Naive thymus-derived CD4-positive, alpha-beta T cell (primary cell): ENCODE measurements around the gene DDX1. TPM values are rescaled to one million over a fixed set of nuclear protein-coding genes. Genes with fewer than 3 reads are reported as not detected.
A peak's percentile ranks its signal among the peaks of the same experiment; 100 is the strongest.

Experiments
- ATAC-seq: fragments of 150-1000 bp; cut with Tn5 transposase; 2 replicates; pipeline ENCODE4 v1.10.0; 2021; ENCODE audit warnings: mild to moderate bottlenecking, moderate library complexity
- CTCF ChIA-PET: fragments of 350-600 bp; sonication (Branson Sonifier 250); formaldehyde crosslinking; loops from one replicate; lab custom pipeline; 2021; ENCODE audit warnings: antibody characterized with exemption; lab: Charles Lee
- POLR2A ChIA-PET: fragments of 350-600 bp; sonication (Branson Sonifier 250); formaldehyde crosslinking; loops from one replicate; lab custom pipeline; 2021; ENCODE audit warnings: antibody characterized with exemption, inconsistent platforms; lab: Charles Lee
- DNase-seq, 9 donors: peaks; one replicate each; pipeline versions ENCODE4 v3.0.0 to v3.0.0-alpha.2; 2020 to 2022; ENCODE audit warnings: mixed read lengths in 1 of 9
- H3K27ac ChIP-seq: one replicate; pipeline ENCODE4 v1.7.0; 2013; ENCODE audit warnings: mild to moderate bottlenecking, low read depth, low read length, moderate library complexity
- H3K27me3 ChIP-seq, 2 donors: one replicate each; pipeline ENCODE4 v1.7.0; 2013; ENCODE audit warnings: low read length in 2 of 2, mild to moderate bottlenecking in 2 of 2, moderate library complexity in 2 of 2; ENCODE audit not compliant: control insufficient read depth in 2 of 2, insufficient read depth in 2 of 2
- H3K36me3 ChIP-seq, 3 experiments: 1 replicate in 2 of 3; 2 replicates in 1 of 3; pipeline ENCODE4 v1.7.0; 2013; ENCODE audit warnings: low read length in 3 of 3, mild to moderate bottlenecking in 3 of 3, moderate library complexity in 1 of 3; ENCODE audit not compliant: insufficient read depth in 3 of 3, control insufficient read depth in 2 of 3
- H3K4me1 ChIP-seq, 2 donors: one replicate each; pipeline ENCODE4 v1.7.0; 2013; ENCODE audit warnings: low read length in 2 of 2, mild to moderate bottlenecking in 2 of 2, moderate library complexity in 1 of 2; ENCODE audit not compliant: control insufficient read depth in 2 of 2, insufficient read depth in 2 of 2
- H3K4me3 ChIP-seq: 2 replicates; pipeline ENCODE4 v1.7.0; 2013; ENCODE audit warnings: mild to moderate bottlenecking, low read length
- H3K9me3 ChIP-seq, 3 experiments: 1 replicate in 2 of 3; 2 replicates in 1 of 3; pipeline ENCODE4 v1.7.0; 2013; ENCODE audit warnings: low read length in 3 of 3; ENCODE audit not compliant: control insufficient read depth in 2 of 3
- H3K27ac Mint-ChIP-seq, 9 donors: one replicate each; pipeline ENCODE4 v1.8.0; 2020 to 2022; ENCODE audit warnings: mixed read lengths in 9 of 9, mild to moderate bottlenecking in 8 of 9, moderate library complexity in 5 of 9, inconsistent platforms in 2 of 9
- H3K27me3 Mint-ChIP-seq, 5 donors: one replicate each; pipeline ENCODE4 v1.8.0; 2021 to 2022; ENCODE audit warnings: mixed read lengths in 5 of 5, mild to moderate bottlenecking in 1 of 5
- H3K36me3 Mint-ChIP-seq, 5 donors: one replicate each; pipeline ENCODE4 v1.8.0; 2020 to 2022; ENCODE audit warnings: mixed read lengths in 5 of 5, mild to moderate bottlenecking in 3 of 5, inconsistent platforms in 1 of 5
- H3K4me1 Mint-ChIP-seq, 7 donors: one replicate each; pipeline ENCODE4 v1.8.0; 2020 to 2022; ENCODE audit warnings: mixed read lengths in 7 of 7, mild to moderate bottlenecking in 3 of 7, inconsistent platforms in 1 of 7
- H3K4me3 Mint-ChIP-seq, 10 donors: one replicate each; pipeline ENCODE4 v1.8.0; 2020 to 2022; ENCODE audit warnings: mild to moderate bottlenecking in 10 of 10, mixed read lengths in 10 of 10, moderate library complexity in 6 of 10, inconsistent platforms in 2 of 10
- H3K9me3 Mint-ChIP-seq, 11 donors: one replicate each; pipeline ENCODE4 v1.8.0; 2020 to 2022; ENCODE audit warnings: mixed read lengths in 11 of 11, mild to moderate bottlenecking in 4 of 11, inconsistent platforms in 1 of 11, moderate library complexity in 1 of 11
- intact Hi-C, 2 donors: fragments of 100-400 bp; cut with micrococcal nuclease; formaldehyde crosslinking; loops; one replicate each; pipeline ENCODE4 v1.15.1; 2023
- polyA plus RNA-seq, 2 donors: library from polyadenylated mRNA; unstranded; fragments of 300-500 nt; fragmentation: Illumina TruSeq; gene quantifications; one replicate each; pipeline ENCODE4 v1.2.3, GENCODE V29; 2021
- total RNA-seq, 6 experiments: library from RNA in 5 of 6; stranded (reverse) in 5 of 6; gene quantifications; 1 replicate in 5 of 6; 2 replicates in 1 of 6; pipeline ENCODE4 v1.2.3 and lab custom pipeline; 2021 to 2026

DDX1 gene
- total and polyA plus RNA-seq, 7 experiments from 2014 or later = 30.2 to 75.7 (median 58.0) TPM

- POLR2A ChIA-PET = no interaction called here
- Histone ChIP-seq H3K27me3 (no peaks in the 10 kb centered on the region), H3K9me3 (no peaks in the 10 kb centered on the region), H3K36me3 (peaks cover 0 to 13% (median 0%) of the 10 kb centered on the region in 3 experiments), H3K4me1 (no peaks in the 10 kb centered on the region), H3K27ac (no peak overlapping the region), H3K4me3 (no peak overlapping the region)
- CTCF ChIA-PET = no interaction called here
- Mint-ChIP-seq H3K36me3 (peaks cover 7 to 29% (median 27%) of the 10 kb centered on the region in 5 donors), H3K27ac (peak overlapping the region in 1 of 9 donors; percentile 45), H3K4me3 (no peak overlapping the region), H3K27me3 (no peaks in the 10 kb centered on the region), H3K4me1 (peaks cover 0 to 7% (median 4%) of the 10 kb centered on the region in 7 donors), H3K9me3 (peaks cover 0 to 10% (median 4%) of the 10 kb centered on the region in 11 donors)
- DNase-seq = no peak
- intact Hi-C loops = no loop called here
- no peak for ATAC-seq
These were observed 49.1 kb downstream of the DDX1 start for GRCh38 chr2:15640784-15641183.

- no peak overlapping the region for H3K27ac ChIP-seq
- H3K36me3 Mint-ChIP-seq = peaks cover 7 to 29% (median 27%) of the 10 kb centered on the region in 5 donors
- H3K4me1 ChIP-seq = no peaks in the 10 kb centered on the region
- H3K4me3 ChIP-seq = no peak overlapping the region
- ATAC-seq = no peak
- peaks cover 0 to 7% (median 4%) of the 10 kb centered on the region in 7 donors for H3K4me1 Mint-ChIP-seq
- H3K9me3 ChIP-seq = no peaks in the 10 kb centered on the region
- intact Hi-C loops = no loop called here
- H3K4me3 Mint-ChIP-seq = no peak overlapping the region
- no peaks in the 10 kb centered on the region for H3K27me3 ChIP-seq
- peak overlapping the region in 1 of 9 donors; percentile 45 for H3K27ac Mint-ChIP-seq
- H3K36me3 ChIP-seq = peaks cover 0 to 10% (median 0%) of the 10 kb centered on the region in 3 experiments
- peaks cover 0 to 10% (median 4%) of the 10 kb centered on the region in 11 donors for H3K9me3 Mint-ChIP-seq
- DNase-seq = no peak
- ChIA-PET CTCF (no interaction called here), POLR2A (no interaction called here)
- no peaks in the 10 kb centered on the region for H3K27me3 Mint-ChIP-seq
These were observed 49.9 kb downstream of the DDX1 start for GRCh38 chr2:15641530-15641982.

GRCh38 chr2:15642011-15642814 is 50.5 kb downstream of the DDX1 start:
- Mint-ChIP-seq H3K9me3 (peaks cover 0 to 10% (median 4%) of the 10 kb centered on the region in 11 donors), H3K36me3 (peaks cover 7 to 29% (median 27%) of the 10 kb centered on the region in 5 donors), H3K27ac (no peak overlapping the region), H3K4me3 (no peak overlapping the region), H3K27me3 (no peaks in the 10 kb centered on the region), H3K4me1 (peaks cover 0 to 5% (median 4%) of the 10 kb centered on the region in 7 donors)
- no peak overlapping the region for H3K4me3 ChIP-seq
- H3K9me3 ChIP-seq = no peaks in the 10 kb centered on the region
- no peak overlapping the region for H3K27ac ChIP-seq
- no peaks in the 10 kb centered on the region for H3K4me1 ChIP-seq
- ChIA-PET POLR2A (no interaction called here), CTCF (no interaction called here)
- DNase-seq = no peak
- no peaks in the 10 kb centered on the region for H3K27me3 ChIP-seq
- H3K36me3 ChIP-seq = peaks cover 0 to 7% (median 0%) of the 10 kb centered on the region in 3 experiments
- ATAC-seq = no peak
- intact Hi-C loops = no loop called here

GRCh38 chr2:15642815-15643500 is 51.3 kb downstream of the DDX1 start:
- Mint-ChIP-seq H3K27ac (no peak overlapping the region), H3K36me3 (peaks cover 7 to 29% (median 27%) of the 10 kb centered on the region in 5 donors), H3K4me1 (peaks cover 0 to 4% (median 0%) of the 10 kb centered on the region in 7 donors), H3K4me3 (no peak overlapping the region), H3K27me3 (no peaks in the 10 kb centered on the region), H3K9me3 (peaks cover 0 to 10% (median 4%) of the 10 kb centered on the region in 11 donors)
- ChIA-PET POLR2A (no interaction called here), CTCF (no interaction called here)
- Histone ChIP-seq H3K27me3 (no peaks in the 10 kb centered on the region), H3K4me3 (no peak overlapping the region), H3K4me1 (no peaks in the 10 kb centered on the region), H3K36me3 (peaks cover 0 to 7% (median 0%) of the 10 kb centered on the region in 3 experiments), H3K27ac (no peak overlapping the region), H3K9me3 (no peaks in the 10 kb centered on the region)
- intact Hi-C loops = no loop called here
- ATAC-seq (no peak), DNase-seq (no peak)

GRCh38 chr2:15643791-15644585 is 52.3 kb downstream of the DDX1 start:
- ATAC-seq = no peak
- intact Hi-C loops = no loop called here
- H3K4me1 Mint-ChIP-seq = peaks cover 0 to 2% (median 0%) of the 10 kb centered on the region in 7 donors

GRCh38 chr2:15645300-15645699 is 53.6 kb downstream of the DDX1 start:
- CTCF ChIA-PET = no interaction called here

More at GRCh38 chr2:15643791-15644585, 52.3 kb downstream of the DDX1 start:
- Histone ChIP-seq H3K4me3 (no peak overlapping the region), H3K4me1 (no peaks in the 10 kb centered on the region), H3K9me3 (no peaks in the 10 kb centered on the region), H3K27me3 (no peaks in the 10 kb centered on the region), H3K27ac (no peak overlapping the region), H3K36me3 (peaks cover 0 to 7% (median 0%) of the 10 kb centered on the region in 3 experiments)
- Mint-ChIP-seq H3K36me3 (peaks cover 7 to 27% (median 23%) of the 10 kb centered on the region in 5 donors), H3K4me3 (no peak overlapping the region), H3K27ac (peak overlapping the region in 1 of 9 donors; percentile 41), H3K9me3 (peaks cover 0 to 10% (median 4%) of the 10 kb centered on the region in 11 donors), H3K27me3 (no peaks in the 10 kb centered on the region)
- ChIA-PET CTCF (no interaction called here), POLR2A (no interaction called here)
- DNase-seq = no peak

More at GRCh38 chr2:15645300-15645699, 53.6 kb downstream of the DDX1 start:
- intact Hi-C loops = no loop called here
- no peak for ATAC-seq
- Histone ChIP-seq H3K27ac (no peak overlapping the region), H3K4me3 (no peak overlapping the region), H3K4me1 (no peaks in the 10 kb centered on the region), H3K27me3 (no peaks in the 10 kb centered on the region), H3K36me3 (peaks cover 0 to 7% (median 0%) of the 10 kb centered on the region in 3 experiments), H3K9me3 (no peaks in the 10 kb centered on the region)
- H3K9me3 Mint-ChIP-seq = peaks cover 0 to 10% (median 4%) of the 10 kb centered on the region in 11 donors
- peaks cover 0 to 2% (median 0%) of the 10 kb centered on the region in 7 donors for H3K4me1 Mint-ChIP-seq
- no peak overlapping the region for H3K4me3 Mint-ChIP-seq
- POLR2A ChIA-PET = no interaction called here
- no peak for DNase-seq
- no peak overlapping the region for H3K27ac Mint-ChIP-seq
- H3K36me3 Mint-ChIP-seq = peaks cover 7 to 25% (median 20%) of the 10 kb centered on the region in 5 donors
- no peaks in the 10 kb centered on the region for H3K27me3 Mint-ChIP-seq
